NCI-H748 (cell line): Measurements from ENCODE around the gene EGLN3.

Experiments
- DNase-seq: peaks from one replicate; lab custom pipeline; 2025; ENCODE audit not compliant: unreplicated experiment; lab: John Stamatoyannopoulos, UW

The EGLN3 gene

GRCh38 chr14:33915682-33916081 lies 35.2 kb downstream of the EGLN3 start:
- no peak for DNase-seq

- no peak for DNase-seq
Observed at GRCh38 chr14:33914676-33915516, 36.0 kb downstream of the EGLN3 start.

- no peak for DNase-seq
Observed at GRCh38 chr14:33911046-33911445, 39.8 kb downstream of the EGLN3 start.

GRCh38 chr14:33910435-33910834 lies 40.4 kb downstream of the EGLN3 start:
- DNase-seq: no peak

- no peak for DNase-seq
Observed at GRCh38 chr14:33909380-33910084, 41.3 kb downstream of the EGLN3 start.

- DNase-seq: peak; percentile 5
Observed at GRCh38 chr14:33908540-33909223, 42.2 kb downstream of the EGLN3 start.

GRCh38 chr14:33906968-33907367 lies 43.9 kb downstream of the EGLN3 start:
- no peak for DNase-seq

- no peak for DNase-seq
Observed at GRCh38 chr14:33904609-33905008, 46.3 kb downstream of the EGLN3 start.

GRCh38 chr14:33903369-33903768 lies 47.5 kb downstream of the EGLN3 start:
- no peak for DNase-seq

GRCh38 chr14:33902363-33902762 lies 48.5 kb downstream of the EGLN3 start:
- DNase-seq: no peak

- no peak for DNase-seq
Observed at GRCh38 chr14:33901426-33902155, 49.3 kb downstream of the EGLN3 start.

GRCh38 chr14:33900706-33901105 lies 50.2 kb downstream of the EGLN3 start:
- no peak for DNase-seq

- DNase-seq: peak; percentile 22
Observed at GRCh38 chr14:33899723-33900341, 51.0 kb downstream of the EGLN3 start.

- no peak for DNase-seq
Observed at GRCh38 chr14:33897878-33898535, 52.9 kb downstream of the EGLN3 start.

GRCh38 chr14:33897382-33897781 lies 53.5 kb downstream of the EGLN3 start:
- no peak for DNase-seq

- DNase-seq: no peak
Observed at GRCh38 chr14:33894339-33894738, 56.5 kb downstream of the EGLN3 start.

GRCh38 chr14:33891700-33892099 lies 59.2 kb downstream of the EGLN3 start:
- DNase-seq: no peak

- no peak for DNase-seq
Observed at GRCh38 chr14:33884916-33885315, 66.0 kb downstream of the EGLN3 start.

GRCh38 chr14:33880330-33880729 lies 70.5 kb downstream of the EGLN3 start:
- peak; percentile 50 for DNase-seq

GRCh38 chr14:33879684-33880286 lies 71.1 kb downstream of the EGLN3 start:
- DNase-seq: no peak
